GM18870 (cell line): Measurements from ENCODE around the gene XDH.

Experiments used
- ATAC-seq: cut with Tn5 transposase; IDR thresholded peaks from one replicate; pipeline ENCODE4 v1.9.1; 2021; ENCODE audit warnings: moderate library complexity; ENCODE audit not compliant: unreplicated experiment

The XDH gene

DNA sequence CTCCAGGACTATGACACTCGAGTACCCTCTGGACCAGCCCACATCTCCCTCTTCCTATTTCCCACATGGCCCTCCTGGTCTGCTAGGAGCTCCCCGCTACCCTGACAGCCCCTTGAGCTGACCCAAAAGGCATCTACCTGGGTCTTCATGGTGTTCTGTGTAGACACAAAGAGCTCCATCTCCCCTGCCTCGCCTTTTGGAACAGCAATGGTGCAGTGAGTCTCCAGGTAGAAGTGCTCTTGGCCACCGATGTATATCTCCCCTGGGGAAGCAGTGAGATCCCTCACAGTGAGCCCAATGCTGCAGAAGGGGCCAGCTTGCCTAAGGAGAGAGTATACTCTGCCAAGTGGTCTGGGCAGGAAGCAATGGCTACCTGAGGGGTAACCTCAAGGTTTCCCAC lies 47.8 kb downstream of the XDH start:
- no peak for ATAC-seq

DNA sequence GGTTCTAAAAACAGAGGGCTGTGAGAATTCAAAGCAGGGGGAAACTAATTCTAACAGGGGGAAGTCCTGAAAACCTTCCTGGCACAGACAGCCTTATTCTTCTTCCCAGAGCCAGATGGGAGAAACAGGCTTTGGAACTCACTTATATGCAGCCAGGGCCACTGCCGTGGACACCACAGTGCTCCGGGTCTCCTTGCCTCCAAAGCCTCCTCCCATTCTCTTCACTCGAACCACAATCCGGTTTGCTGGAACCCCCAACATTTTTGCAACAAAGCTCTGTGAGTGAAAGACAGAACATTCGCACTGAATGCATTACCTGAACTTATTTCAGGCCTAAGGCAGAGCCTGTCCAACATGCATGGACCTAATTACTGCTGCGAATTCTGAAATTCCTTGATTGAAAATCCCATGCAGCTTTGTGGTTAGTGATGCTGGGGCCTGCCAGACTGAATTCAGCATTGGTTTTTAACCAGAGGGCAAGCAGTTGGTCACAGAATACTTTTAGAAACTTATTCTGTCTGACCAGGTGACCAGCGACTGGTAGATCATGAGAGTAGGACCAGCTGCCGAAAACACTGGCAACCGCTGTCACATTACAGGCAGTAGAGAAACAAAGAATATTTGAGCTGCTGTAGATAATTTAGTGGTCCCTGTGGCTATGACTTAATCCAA lies 48.6 kb downstream of the XDH start:
- no peak for ATAC-seq

DNA sequence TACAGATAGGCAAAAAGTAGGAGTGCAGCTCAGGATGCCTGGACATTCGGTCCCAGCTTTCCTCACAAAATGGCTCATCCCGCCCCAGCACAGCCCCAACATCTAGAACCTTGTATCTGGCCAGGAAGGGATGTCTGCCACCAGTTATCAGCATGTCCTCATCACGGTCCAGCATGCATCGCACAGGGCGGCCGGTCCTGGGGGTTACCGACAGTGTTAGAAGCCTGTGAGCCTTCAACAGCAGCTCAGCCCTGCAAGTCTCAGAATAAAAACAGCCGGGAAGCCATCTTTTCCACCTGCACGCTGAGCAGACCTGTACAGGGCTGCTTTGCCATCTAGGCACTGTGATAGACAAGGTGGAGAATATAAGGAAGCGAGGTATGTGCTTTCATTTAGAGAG lies 49.2 kb downstream of the XDH start:
- no peak for ATAC-seq

DNA sequence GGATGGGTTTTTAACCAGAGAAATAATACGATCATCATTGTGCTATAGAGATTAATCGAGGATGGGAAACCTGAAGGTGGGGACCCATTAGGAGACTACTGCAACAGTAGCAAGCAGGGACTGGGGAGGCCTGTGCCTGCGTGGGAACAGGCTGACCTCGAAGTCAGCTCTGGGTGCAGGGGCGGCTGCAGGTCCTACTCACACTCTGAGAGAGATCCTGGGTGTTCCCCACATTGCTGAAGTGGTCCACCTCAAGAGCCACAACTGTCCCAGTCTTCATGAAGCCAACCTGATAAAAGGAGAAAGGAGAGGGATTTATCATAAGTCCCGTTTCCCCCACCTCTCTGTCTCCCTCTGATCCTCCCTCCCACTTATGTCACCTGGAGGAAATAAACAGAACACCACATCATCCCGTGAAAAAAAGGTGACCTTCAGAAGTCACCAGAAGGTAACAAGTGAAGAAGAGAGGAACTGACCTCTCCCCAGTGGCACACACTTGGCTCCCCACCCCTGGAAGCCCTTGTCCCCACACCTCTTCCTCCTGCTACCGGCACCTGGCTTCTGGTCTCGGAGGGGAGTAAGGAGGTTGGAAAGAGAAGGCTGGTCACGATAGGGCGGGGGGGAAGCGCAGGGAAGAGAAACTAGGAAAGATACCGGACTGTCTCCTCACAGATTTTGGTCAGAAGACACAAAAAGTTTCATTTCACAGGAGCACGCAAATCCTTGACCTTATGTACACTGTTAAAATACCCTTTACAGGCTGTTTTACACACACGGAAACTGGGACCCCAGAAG lies 50.4 kb downstream of the XDH start:
- no peak for ATAC-seq

DNA sequence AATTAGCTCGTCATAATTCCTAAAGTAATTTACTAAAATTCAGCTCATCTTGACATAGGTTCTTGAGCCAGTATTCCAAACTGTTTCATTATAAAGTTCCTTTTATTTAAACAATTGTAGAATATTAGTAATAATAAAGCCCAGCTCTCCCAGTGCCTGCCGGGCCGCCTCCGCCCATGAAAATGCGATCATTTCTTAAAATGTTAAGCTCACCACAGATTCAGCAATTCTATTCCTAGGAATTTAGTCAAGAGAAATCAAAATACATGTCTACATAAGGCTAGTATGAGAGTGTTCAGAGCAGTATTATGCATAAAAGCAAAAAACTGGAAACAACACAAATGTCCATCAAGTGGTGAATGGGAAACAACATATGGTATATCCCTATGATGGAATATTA lies 52.0 kb downstream of the XDH start:
- ATAC-seq, result no peak

DNA sequence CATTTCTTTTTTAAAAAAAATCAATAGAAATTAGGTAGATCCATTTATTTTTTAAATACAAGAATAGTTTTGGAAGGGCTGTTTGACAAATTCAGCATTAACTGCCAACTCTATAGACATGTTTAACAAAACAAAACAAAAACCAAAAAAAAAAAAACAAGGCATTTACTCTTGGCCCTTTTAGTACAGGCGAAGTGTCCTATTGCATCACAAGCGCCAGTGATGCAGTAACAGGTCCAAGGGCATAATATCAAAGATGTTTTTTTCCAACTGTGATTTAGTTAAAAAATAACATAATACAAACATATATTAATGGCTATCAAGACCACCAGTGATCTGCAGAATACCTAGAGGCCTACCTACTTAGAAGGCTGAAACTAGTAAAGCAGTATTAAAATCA lies 55.3 kb downstream of the XDH start:
- no peak for ATAC-seq

DNA sequence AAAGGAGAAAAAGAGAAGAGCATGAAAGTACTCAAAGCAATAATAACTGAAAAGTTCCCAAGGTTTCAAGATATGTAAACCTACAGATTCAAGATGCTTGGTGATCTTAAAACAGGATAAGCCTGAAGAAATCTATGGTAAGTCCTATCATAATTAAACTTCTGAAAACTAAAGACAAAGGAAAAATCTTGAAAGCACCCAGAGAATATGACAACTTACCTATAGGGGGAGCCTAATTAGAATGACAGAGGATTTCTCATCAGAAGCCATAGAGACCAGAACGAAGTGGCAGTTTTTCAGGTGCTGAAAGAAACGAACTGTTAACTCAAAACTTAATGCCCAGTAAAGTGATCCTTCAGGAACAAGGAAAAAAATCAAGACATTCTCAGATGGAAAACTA lies 59.7 kb downstream of the XDH start:
- ATAC-seq, result no peak

DNA sequence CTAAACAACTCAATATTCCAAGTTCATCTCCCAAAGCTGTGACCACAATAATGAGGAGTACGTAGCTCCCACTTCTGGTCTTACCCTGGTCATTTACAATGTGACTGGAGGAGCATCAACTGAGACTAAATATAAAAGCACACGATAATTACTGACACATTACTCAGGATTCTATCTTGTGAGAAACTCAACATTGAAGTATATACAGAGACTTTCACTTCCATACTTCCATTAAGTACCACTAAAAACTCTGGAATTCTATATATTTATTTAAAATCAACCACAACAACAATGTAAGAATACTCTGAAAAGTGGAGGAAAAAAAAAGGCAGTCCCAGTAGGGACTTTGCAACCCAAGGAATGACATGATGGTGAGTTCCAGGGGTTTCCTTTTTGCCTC lies 61.4 kb downstream of the XDH start:
- ATAC-seq, result no peak

DNA sequence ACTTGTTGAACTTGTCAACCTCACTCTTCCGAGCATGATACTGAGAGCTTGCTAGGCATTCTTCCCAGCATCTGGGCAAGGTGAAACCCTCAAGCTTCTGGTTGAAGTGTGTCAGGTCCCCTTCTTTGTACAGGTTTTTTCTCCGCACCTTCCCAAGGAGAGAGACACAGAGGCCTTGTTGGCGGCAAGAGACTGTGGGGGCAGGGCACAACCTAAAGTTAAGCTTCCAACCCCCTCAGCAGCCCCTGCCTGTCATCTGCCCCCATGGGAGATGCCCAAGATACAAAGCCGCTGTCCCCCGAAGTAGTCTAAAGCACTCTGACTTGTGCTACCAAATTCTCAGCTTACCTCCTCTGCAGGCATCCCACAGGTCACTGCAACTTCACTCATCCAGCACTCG lies 64.9 kb downstream of the XDH start:
- ATAC-seq, result no peak

DNA sequence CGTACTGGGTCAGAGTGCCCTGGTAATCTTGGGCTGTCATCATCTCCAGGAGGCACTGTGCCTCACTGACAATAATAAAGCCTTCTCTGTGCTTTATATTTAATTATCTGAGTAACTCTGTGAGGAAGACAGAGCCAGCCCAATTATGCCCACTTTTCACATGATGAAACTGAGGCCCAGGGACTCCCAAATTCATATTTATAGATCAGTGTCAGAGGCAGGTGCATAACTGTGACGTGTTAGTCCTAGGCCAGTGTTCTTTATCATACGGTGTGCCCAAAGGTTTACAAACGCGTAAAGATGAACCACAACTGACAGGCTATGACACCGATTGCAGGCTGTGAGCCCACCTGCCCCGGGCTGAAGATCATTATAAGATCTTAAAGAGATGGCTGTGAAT lies 65.4 kb downstream of the XDH start:
- ATAC-seq, result no peak

DNA sequence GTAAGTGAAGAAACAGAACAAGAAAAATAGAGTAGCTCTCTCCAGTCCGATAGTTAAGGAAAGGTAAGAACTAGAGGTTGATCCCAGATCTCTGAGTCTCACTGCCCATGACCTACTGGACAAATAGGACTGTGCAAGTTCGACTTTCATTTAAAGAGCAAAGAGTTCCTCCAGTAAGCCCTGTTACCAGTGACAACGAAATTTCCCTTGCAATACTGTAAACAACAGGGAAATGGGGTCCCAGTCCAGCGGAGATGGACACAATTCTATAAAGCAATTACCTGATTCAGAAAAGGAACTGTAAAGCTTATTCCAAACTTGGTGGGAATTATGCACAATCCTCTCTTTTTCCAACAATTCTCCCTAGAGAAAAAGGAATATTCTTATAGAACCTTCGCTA lies 65.9 kb downstream of the XDH start:
- ATAC-seq, result no peak

DNA sequence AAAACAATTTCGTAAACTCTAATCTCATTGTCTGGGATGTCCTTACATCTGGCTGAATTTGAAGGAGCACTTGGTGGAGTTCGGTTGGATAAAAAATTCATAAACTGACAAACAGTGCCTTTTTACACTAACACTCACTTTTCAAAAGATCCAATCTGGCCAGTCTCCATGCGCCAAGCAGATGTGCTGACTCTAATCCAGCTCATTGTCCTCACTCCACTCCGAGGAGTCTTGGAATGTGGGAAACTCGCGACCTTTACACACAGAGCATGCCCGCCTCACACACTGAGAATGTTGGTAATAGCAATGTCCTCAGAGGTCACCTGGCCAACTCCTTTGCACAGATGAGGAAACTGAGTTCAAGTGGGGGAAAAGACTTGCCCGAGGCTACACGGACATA lies 66.8 kb downstream of the XDH start:
- no peak for ATAC-seq

DNA sequence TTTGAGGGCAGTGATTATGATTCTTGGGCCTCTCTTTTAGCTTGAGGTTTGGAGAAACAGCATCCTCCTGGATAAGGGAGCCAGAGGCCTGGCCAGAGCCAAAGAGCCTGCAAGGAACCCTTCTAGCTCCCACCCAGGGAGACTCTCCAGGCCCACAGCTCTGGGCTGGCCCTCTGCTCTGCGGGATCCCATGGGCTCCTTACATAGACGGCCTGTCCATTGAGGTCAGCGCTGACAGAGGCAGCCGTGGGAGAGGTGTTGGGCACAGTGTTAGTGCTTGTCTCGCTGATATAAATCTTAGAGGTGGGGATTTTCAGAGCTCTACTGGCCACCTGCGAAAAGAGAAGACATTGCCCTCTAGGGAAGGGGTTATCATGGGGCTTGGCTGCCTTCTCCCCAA lies 67.2 kb downstream of the XDH start:
- ATAC-seq, result no peak

DNA sequence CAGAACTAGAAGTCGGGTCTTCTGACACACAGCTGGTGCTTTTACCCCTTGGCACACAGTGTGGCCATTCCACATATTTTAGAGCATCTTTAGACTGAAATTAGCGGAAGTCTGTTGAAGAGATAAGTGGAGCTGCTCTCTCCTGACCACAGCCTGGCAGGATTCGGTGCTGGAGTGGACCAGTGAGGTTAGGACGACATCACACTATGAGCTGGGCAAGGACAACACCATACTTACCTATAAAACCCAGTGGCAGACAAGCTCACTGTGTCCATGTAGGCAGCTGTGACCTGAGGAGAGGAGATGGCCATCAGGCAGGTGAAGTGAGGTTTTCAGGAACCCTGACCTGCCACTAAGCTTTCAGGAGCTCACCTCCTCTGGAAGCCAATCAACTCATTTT lies 70.1 kb downstream of the XDH start:
- ATAC-seq, result no peak

DNA sequence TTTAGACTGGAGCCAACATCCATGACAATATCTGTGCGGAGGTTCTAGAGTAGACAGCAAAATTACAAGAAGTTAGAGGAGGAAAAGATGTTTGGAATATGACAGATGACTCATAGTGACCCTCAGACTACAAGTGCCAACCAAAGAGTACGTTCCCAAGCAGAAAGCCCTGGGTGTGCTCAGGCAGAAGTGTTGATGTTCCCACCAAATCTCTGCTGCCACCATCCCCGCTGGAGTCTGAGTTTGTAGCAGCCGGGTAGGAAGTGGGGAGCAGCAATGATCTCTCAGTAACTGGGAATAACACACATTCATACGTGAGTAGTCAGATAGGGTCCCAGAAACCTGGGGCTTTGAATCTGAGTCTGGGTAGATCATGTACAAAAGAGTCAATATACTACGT lies 73.2 kb downstream of the XDH start:
- no peak for ATAC-seq

DNA sequence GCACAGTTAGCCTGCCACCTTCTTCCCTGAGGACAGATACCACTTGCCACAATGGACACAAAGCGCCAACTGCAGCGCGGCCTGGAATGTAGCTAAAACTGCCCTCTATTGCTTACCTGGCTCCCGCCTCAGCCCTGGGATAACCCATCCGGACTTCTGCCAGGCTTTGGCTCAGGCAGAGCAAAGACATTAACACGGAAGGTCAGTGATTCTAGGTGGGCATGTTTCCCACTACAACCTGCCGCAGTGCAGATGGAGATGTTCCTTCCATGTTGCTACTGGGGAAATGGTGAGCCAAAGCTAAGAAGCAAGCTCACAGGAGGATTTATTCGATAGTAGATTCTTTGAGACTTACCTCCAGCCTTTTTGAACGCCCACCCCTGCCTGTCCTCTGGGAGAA lies 74.8 kb downstream of the XDH start:
- ATAC-seq, result no peak

DNA sequence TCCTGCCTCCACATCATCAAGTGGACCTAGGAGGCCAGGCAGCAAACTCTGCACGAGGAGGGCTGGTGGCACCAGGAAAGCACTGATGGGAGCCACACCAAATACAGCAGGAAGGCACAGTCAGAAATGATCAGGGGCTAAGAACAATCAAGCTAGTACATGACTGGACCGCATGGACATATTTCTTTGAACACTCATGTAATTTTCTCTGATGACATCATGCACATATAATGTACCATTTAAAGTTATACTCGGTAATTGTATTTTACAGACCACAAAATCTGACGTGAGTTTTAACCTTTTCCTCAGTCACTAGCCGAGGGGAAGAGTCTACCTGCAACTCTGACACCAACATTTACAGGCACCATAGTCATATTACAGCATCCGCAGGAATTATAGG lies 76.7 kb downstream of the XDH start:
- no peak for ATAC-seq

DNA sequence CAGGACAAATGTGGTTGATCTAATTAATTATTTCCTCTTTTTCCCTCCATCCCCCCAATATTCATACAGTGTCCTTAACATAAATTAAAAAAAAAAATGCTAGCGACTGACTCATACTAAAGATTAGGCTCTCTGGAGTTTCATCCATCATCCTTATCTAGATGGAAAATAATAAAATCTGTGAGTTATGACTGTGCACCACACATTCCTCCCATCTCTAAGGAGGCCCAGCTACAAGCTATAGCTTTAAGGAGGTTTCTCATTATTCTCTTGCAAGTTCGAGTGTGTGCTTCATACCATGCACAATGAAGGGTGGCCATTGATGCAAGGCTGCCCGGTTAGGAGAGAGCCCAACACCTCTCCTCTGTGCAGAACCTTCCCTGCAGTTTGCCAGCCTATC lies 77.3 kb downstream of the XDH start:
- ATAC-seq, result no peak

DNA sequence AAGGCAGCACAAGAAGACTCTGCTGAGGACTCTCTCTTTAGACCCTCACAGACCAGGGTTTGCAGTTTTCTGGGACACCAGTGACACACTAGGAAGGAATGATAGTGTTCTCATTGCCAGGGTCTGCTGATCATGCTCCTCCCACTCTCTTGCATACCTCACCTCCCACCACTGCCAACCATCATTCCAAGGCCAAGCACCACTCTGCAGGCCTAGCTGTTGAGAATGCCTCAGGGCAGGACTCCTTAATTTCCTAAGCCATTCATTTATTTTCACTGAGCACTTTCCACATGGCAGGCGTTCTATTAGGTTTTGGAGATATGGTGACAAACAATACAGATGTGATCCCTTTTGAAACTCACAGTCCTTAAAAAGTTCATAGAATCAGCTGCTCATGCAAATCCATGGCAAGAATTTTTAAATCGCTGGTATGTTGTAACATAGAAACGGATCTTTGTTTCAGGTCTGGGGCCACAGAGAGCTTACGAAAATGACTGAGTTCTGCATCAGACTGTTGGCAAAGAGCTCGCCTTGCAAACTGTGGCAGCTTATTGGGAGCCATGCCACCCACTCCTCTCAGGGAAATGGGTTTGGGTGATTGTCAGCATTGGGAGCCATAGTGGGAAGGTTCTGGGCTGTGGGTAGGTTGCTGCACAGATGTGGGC lies 78.5 kb downstream of the XDH start:
- no peak for ATAC-seq

DNA sequence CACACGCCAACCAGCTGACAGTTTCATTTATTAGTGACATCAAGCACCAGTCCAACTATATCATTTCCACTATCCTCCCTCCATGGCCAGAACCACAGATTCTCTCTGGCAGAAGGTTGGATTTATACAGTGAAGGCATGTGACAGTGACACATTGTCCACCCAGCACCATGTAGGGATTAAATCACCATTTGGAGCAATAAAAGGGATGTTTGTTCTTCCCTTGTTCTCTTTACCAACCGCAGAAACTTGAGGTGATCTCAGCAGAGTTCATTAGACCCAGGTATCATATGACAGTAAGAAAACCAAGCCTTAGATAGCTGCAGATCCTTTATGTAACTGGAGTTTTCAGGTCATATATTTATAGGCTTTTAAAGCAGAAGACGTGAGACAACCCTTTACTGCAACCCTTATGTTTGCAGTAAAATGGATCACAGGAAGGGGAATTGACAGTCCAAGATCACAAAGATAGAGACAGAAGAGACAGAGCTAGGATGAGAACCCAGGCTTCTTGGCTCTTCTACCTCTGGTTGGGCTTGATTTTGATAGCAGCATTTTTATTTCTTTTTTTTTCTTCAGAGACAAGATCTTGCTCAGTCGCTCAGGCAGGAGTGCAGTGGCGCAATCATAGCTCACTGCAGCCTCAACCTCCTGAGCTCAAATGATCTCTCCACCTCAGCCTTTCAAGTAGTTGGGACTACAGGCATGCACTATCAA lies 80.1 kb downstream of the XDH start:
- ATAC-seq, result no peak

DNA sequence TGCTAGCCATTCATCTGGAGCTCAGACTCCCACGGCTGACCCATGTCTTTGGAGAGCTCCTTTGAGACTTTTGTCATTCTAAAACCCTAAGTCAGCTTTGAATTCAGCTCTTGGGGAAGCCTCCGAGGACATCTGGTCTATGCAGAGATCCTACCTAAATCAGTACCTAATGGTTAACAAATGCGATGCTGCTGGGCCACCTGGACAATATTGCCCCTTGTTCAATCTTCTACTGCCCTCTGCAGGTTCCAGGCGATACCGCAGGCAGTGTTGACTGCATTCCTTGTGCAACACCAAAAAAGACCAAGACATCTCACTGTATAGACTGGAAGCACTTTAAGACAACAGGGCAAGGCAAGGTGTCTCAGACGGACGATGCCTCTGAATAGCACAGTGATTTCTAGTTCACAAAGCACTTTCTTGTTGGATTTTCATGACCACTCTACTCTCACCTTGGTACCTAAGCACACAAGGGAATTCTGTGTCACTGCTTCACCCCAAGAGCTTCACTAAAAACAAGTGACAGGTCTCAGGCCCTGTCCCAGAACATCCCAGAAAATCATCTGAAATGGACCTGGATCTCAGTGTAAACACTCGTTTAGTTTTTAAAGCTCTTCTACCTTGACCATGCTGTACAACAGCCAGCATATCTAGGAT lies 80.9 kb downstream of the XDH start:
- peak; percentile 72 for ATAC-seq
